Activated CD8-positive, alpha-beta memory T cell treated with anti-CD3 and anti-CD28 coated beads, Interleukin-2, amount 10 ng/mL, durations not matched to agents 7 days and 5 days (primary cell): ENCODE results near the gene AUTS2. TPM values are rescaled to one million over a fixed set of nuclear protein-coding genes. Genes with fewer than 3 reads are reported as not detected.

ENCODE experiments used
- ATAC-seq: fragments of 150-1000 bp; cut with Tn5 transposase; one replicate; pipeline ENCODE4 v1.10.0; 2021; ENCODE audit warnings: moderate library complexity
- CTCF ChIA-PET: fragments of 350-600 bp; sonication (Branson Sonifier 250); formaldehyde crosslinking; loops from one replicate; lab custom pipeline; 2021; ENCODE audit warnings: antibody characterized with exemption; lab: Charles Lee
- DNase-seq: peaks from one replicate; pipeline ENCODE4 v3.0.0-alpha.2; 2020
- H3K27ac Mint-ChIP-seq: one replicate; pipeline ENCODE4 v1.8.0; 2021; ENCODE audit warnings: mild to moderate bottlenecking, mixed read lengths
- H3K27me3 Mint-ChIP-seq: one replicate; pipeline ENCODE4 v1.8.0; 2021; ENCODE audit warnings: mixed read lengths
- H3K36me3 Mint-ChIP-seq: one replicate; pipeline ENCODE4 v1.8.0; 2021; ENCODE audit warnings: mild to moderate bottlenecking, mixed read lengths
- H3K4me1 Mint-ChIP-seq: one replicate; pipeline ENCODE4 v1.8.0; 2021; ENCODE audit warnings: mixed read lengths
- H3K4me3 Mint-ChIP-seq: one replicate; pipeline ENCODE4 v1.8.0; 2021; ENCODE audit warnings: mild to moderate bottlenecking, moderate library complexity, mixed read lengths
- H3K9me3 Mint-ChIP-seq: one replicate; pipeline ENCODE4 v1.8.0; 2022; ENCODE audit warnings: low read depth, mixed read lengths
- total RNA-seq, 2 experiments: library from RNA; stranded (reverse); gene quantifications; one replicate each; pipeline ENCODE4 v1.2.3, GENCODE V29; 2021

AUTS2 gene
- total RNA-seq, 2 experiments from 2014 or later, result 9.5 to 24.4 TPM

- DNase-seq (no peak), ATAC-seq (no peak)
- Mint-ChIP-seq H3K4me3 (no peak overlapping the region), H3K9me3 (no peaks in the 10 kb centered on the region), H3K27ac (no peak overlapping the region), H3K4me1 (peaks cover 14% of the 10 kb centered on the region), H3K36me3 (no peaks in the 10 kb centered on the region), H3K27me3 (peaks cover 31% of the 10 kb centered on the region)
- CTCF ChIA-PET, result interaction anchor here (2.0 kb wide), 1 partner anchor 17 kb away, joined by 6 read pairs; no protein-coding TSS in a partner anchor
Observed at GRCh38 chr7:70700055-70700940, 1102.0 kb downstream of the AUTS2 start.

- CTCF ChIA-PET, result no interaction called here
- Mint-ChIP-seq H3K4me3 (no peak overlapping the region), H3K27ac (no peak overlapping the region), H3K27me3 (peaks cover 24% of the 10 kb centered on the region), H3K9me3 (no peaks in the 10 kb centered on the region), H3K36me3 (no peaks in the 10 kb centered on the region), H3K4me1 (peaks cover 10% of the 10 kb centered on the region)
- ATAC-seq (no peak), DNase-seq (no peak)
Observed at GRCh38 chr7:70700941-70701425, 1102.7 kb downstream of the AUTS2 start.

GRCh38 chr7:70701477-70701876 lies 1103.2 kb downstream of the AUTS2 start:
- H3K27me3 Mint-ChIP-seq, result peaks cover 19% of the 10 kb centered on the region
- DNase-seq, result no peak
- no peaks in the 10 kb centered on the region for H3K9me3 Mint-ChIP-seq
- no peak for ATAC-seq
- no peak overlapping the region for H3K27ac Mint-ChIP-seq
- H3K4me3 Mint-ChIP-seq, result no peak overlapping the region
- CTCF ChIA-PET, result no interaction called here
- H3K4me1 Mint-ChIP-seq, result peaks cover 10% of the 10 kb centered on the region
- H3K36me3 Mint-ChIP-seq, result no peaks in the 10 kb centered on the region

- H3K27me3 Mint-ChIP-seq, result peaks cover 14% of the 10 kb centered on the region
- DNase-seq (no peak), ATAC-seq (no peak)
- H3K27ac Mint-ChIP-seq, result no peak overlapping the region
- peaks cover 10% of the 10 kb centered on the region for H3K4me1 Mint-ChIP-seq
- no peak overlapping the region for H3K4me3 Mint-ChIP-seq
- CTCF ChIA-PET, result no interaction called here
- H3K36me3 Mint-ChIP-seq, result no peaks in the 10 kb centered on the region
- H3K9me3 Mint-ChIP-seq, result no peaks in the 10 kb centered on the region
Observed at GRCh38 chr7:70701991-70702390, 1103.7 kb downstream of the AUTS2 start.

- Mint-ChIP-seq H3K36me3 (no peaks in the 10 kb centered on the region), H3K4me3 (no peak overlapping the region), H3K4me1 (no peaks in the 10 kb centered on the region), H3K27me3 (no peaks in the 10 kb centered on the region), H3K27ac (no peak overlapping the region), H3K9me3 (no peaks in the 10 kb centered on the region)
- no peak for ATAC-seq
- no peak for DNase-seq
- CTCF ChIA-PET, result interaction anchor here (0.7 kb wide), 1 partner anchor 10 kb away, joined by 3 read pairs; no protein-coding TSS in a partner anchor
Observed at GRCh38 chr7:70703785-70704184, 1105.5 kb downstream of the AUTS2 start.

GRCh38 chr7:70704831-70705346 lies 1106.6 kb downstream of the AUTS2 start:
- no peaks in the 10 kb centered on the region for H3K27me3 Mint-ChIP-seq
- DNase-seq (no peak), ATAC-seq (no peak)
- no peaks in the 10 kb centered on the region for H3K36me3 Mint-ChIP-seq
- H3K4me3 Mint-ChIP-seq, result no peak overlapping the region
- H3K27ac Mint-ChIP-seq, result no peak overlapping the region
- H3K4me1 Mint-ChIP-seq, result no peaks in the 10 kb centered on the region
- CTCF ChIA-PET, result interaction anchor here (1.3 kb wide), 1 partner anchor 16 kb away, joined by 3 read pairs; no protein-coding TSS in a partner anchor
- H3K9me3 Mint-ChIP-seq, result no peaks in the 10 kb centered on the region

- Mint-ChIP-seq H3K36me3 (no peaks in the 10 kb centered on the region), H3K9me3 (no peaks in the 10 kb centered on the region), H3K4me1 (no peaks in the 10 kb centered on the region), H3K27ac (no peak overlapping the region), H3K27me3 (no peaks in the 10 kb centered on the region), H3K4me3 (no peak overlapping the region)
- no peak for ATAC-seq
- DNase-seq, result no peak
- CTCF ChIA-PET, result interaction anchor here (0.8 to 1.3 kb wide), 2 partner anchors 8 to 14 kb away, joined by 3 read pairs; no protein-coding TSS in a partner anchor
Observed at GRCh38 chr7:70706204-70706603, 1107.9 kb downstream of the AUTS2 start.

GRCh38 chr7:70706698-70707097 lies 1108.4 kb downstream of the AUTS2 start:
- DNase-seq (no peak), ATAC-seq (no peak)
- Mint-ChIP-seq H3K27me3 (no peaks in the 10 kb centered on the region), H3K4me3 (no peak overlapping the region), H3K36me3 (no peaks in the 10 kb centered on the region), H3K4me1 (no peaks in the 10 kb centered on the region), H3K27ac (no peak overlapping the region), H3K9me3 (no peaks in the 10 kb centered on the region)
- CTCF ChIA-PET, result interaction anchor here (0.8 kb wide), 1 partner anchor 8 kb away, joined by 3 read pairs; no protein-coding TSS in a partner anchor

GRCh38 chr7:70707823-70708243 lies 1109.6 kb downstream of the AUTS2 start:
- CTCF ChIA-PET, result no interaction called here
- DNase-seq (no peak), ATAC-seq (no peak)
- H3K27me3 Mint-ChIP-seq, result no peaks in the 10 kb centered on the region
- no peaks in the 10 kb centered on the region for H3K4me1 Mint-ChIP-seq
- H3K4me3 Mint-ChIP-seq, result no peak overlapping the region
- H3K27ac Mint-ChIP-seq, result no peak overlapping the region
- no peaks in the 10 kb centered on the region for H3K36me3 Mint-ChIP-seq
- no peaks in the 10 kb centered on the region for H3K9me3 Mint-ChIP-seq

- CTCF ChIA-PET, result no interaction called here
- no peak for ATAC-seq
- no peaks in the 10 kb centered on the region for H3K27me3 Mint-ChIP-seq
- no peaks in the 10 kb centered on the region for H3K4me1 Mint-ChIP-seq
- no peak overlapping the region for H3K4me3 Mint-ChIP-seq
- no peak overlapping the region for H3K27ac Mint-ChIP-seq
- peaks cover 3% of the 10 kb centered on the region for H3K36me3 Mint-ChIP-seq
- DNase-seq, result no peak
- peaks cover 4% of the 10 kb centered on the region for H3K9me3 Mint-ChIP-seq
Observed at GRCh38 chr7:70710011-70710480, 1111.8 kb downstream of the AUTS2 start.

GRCh38 chr7:70710651-70711050 lies 1112.4 kb downstream of the AUTS2 start:
- DNase-seq, result no peak
- Mint-ChIP-seq H3K4me1 (no peaks in the 10 kb centered on the region), H3K9me3 (peaks cover 4% of the 10 kb centered on the region), H3K36me3 (peaks cover 3% of the 10 kb centered on the region), H3K27ac (no peak overlapping the region), H3K27me3 (no peaks in the 10 kb centered on the region), H3K4me3 (no peak overlapping the region)
- CTCF ChIA-PET, result no interaction called here
- ATAC-seq, result no peak

- Mint-ChIP-seq H3K36me3 (peaks cover 3% of the 10 kb centered on the region), H3K9me3 (peaks cover 4% of the 10 kb centered on the region), H3K27me3 (no peaks in the 10 kb centered on the region), H3K4me3 (no peak overlapping the region), H3K4me1 (peaks cover 2% of the 10 kb centered on the region), H3K27ac (no peak overlapping the region)
- CTCF ChIA-PET, result no interaction called here
- ATAC-seq, result no peak
- DNase-seq, result no peak
Observed at GRCh38 chr7:70711452-70711851, 1113.2 kb downstream of the AUTS2 start.

GRCh38 chr7:70712942-70713341 lies 1114.7 kb downstream of the AUTS2 start:
- no peaks in the 10 kb centered on the region for H3K27me3 Mint-ChIP-seq
- no peak overlapping the region for H3K4me3 Mint-ChIP-seq
- no peak overlapping the region for H3K27ac Mint-ChIP-seq
- peaks cover 3% of the 10 kb centered on the region for H3K36me3 Mint-ChIP-seq
- no peak for DNase-seq
- ATAC-seq, result no peak
- peaks cover 11% of the 10 kb centered on the region for H3K4me1 Mint-ChIP-seq
- CTCF ChIA-PET, result no interaction called here
- peaks cover 4% of the 10 kb centered on the region for H3K9me3 Mint-ChIP-seq
